Measurements from ENCODE around the gene TMEM190.
A peak's percentile ranks its signal among the peaks of the same experiment; 100 is the strongest.
"Not testable (repeated sequence)": the region's sequence is repeated elsewhere in the genome, so short reads cannot be mapped to it uniquely, and the experiment has no call there.

Gene TMEM190

DNA sequence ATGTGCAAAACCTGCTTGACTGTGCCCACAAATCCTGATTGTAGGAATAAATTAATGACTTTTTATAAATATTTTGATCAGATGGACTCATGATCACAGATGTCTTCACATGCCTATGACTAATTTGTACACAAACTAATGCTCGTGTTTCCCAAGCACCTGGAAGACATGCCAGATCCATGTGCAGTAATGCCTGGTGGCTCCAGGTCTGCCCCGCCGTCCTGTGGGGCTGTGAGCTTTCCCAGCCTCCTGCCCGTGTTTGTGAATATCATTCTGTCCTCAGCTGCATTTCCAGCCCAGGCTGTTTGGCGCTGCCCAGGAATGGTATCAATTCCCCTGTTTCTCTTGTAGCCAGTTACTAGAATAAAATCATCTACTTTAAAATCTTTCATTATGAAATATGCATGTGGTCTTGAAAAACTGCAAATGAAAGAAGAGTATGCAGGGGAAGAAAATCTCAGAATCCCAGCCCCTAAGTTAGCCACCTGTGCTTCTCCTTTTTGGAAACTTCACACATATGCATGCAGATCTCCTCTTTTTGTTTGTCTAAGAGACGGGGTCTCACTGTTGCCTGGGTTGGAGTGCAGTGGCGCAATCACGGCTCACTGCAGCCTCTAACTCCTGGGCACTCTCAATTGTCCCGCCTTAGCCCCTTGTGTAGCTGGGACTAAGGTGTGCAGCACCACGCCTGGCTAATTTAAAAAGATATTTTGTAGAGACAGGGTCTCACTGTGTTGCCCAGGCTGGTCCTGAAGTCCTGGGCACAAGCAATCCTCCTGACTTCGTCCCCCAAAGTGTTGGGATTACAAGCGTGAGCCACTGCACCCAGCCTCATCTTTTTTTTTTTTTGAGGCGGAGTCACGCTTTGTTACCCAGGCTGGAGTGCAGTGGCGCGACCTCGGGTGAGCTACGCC is 15.3 kb downstream of the TMEM190 start:
- DNase-seq: no peak

DNA sequence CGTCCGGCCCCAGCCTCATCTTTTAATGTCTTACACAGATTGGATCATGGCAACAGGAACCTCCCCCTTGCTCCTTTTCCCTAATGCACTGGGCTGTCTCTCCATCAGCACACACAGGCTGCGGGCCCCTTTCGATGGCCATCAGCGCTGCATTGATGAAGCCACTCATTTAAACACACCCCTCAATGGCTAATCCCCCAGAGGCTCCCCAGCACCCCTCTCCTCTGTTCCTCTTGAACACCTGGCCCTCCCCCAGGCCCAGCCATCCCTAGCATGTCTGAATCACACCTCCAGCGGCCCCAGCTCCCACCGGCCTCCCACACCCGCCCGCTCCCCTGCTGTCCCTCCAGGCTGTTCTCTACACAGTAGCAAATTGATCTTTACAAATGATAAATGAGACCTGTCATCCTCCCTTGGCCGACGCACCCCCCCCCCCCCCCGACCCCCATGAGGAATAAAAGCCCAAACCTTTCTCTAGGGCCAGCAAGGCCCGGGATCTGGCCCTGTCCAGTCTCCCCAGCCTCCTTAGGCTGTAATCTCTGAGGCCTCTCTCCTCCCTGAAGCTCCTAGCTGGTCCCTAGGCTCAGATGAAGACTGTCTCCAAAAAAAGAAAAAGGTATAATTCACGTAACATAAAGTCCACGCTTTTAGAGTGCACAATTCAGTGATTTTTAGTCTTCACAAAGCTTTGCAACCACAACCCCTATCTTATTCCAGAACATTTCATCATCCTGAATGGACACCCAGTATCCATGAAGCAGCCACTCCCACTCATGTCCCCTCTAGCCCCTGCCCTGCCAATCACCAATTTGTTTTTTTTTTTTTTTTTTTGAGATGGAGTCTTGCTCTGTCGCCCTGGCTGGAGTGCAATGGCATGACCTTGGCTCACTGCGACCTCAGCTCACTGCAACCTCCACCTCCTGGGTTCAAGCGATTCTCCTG is 16.5 kb downstream of the TMEM190 start:
- no peak for DNase-seq

DNA sequence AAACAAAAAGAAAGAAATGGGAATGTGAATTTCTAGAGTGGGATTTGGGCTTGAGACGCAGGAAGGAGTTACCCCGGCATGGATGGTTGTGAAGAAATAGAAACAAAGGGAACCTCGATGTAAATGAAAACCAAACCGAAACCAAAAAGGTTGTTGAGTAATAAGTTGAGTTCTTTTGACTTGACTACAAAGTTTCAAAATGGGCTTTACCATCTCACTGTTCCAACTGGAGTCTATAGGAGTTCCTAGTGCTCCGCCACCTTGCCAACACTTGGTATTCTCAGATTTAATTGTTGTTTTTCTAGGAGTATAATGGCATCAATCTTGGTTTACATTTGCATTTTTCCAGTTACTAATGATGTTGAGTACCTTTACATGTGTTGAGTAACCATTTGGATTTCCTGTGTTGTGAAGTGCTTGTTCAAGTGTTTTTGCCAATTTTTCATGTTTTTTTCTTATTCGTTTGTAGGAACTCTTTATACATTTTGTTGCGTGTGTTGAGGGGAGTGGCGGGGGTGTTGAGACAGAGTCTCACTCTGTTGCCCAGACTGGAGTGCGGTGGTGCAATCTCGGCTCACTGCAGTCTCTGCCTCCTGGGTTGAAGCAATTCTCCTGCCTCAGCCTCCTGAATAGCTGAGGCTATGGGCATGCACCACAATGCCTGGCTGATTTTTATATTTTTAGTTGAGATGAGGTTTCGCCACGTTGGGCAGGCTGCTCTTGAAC is 21.7 kb downstream of the TMEM190 start:
- DNase-seq: no peak

DNA sequence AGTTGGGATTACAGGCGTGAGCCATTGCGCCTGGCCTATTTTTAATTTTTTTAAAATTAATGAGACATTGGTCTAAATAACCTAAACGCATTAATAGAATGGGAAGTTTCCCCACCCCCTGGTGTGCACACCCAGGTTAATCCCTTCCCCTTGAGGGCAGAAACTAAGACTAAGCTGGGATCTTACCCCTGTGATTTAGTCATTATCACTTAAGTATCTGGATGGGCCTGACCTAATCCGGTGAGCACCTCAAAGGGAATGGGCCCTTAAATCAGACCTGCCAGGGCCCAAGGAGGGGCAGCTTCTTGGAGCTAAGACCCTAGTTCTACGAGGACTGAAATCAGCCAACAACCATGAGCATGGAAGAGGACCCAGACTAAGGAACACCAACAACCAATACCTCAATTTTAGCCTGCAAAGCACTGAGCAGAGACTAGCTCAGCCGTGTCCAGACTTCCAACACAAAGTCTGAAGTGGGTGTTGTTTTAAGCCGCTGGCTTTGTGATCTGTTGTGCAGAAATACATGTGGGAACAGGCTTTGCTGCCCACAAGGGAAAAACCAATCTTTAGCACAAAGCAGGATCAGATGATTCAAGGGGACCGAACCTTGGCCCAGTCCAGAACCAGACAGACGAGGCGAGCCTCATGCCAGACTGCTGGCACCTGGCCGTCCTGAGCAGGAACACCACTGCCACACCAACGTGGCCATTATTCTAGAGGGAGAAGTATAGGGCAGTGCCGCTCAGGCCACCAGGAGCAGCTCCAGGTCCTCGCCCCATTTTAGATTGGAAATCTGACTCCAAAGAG is 23.9 kb downstream of the TMEM190 start:
- DNase-seq: no peak

DNA sequence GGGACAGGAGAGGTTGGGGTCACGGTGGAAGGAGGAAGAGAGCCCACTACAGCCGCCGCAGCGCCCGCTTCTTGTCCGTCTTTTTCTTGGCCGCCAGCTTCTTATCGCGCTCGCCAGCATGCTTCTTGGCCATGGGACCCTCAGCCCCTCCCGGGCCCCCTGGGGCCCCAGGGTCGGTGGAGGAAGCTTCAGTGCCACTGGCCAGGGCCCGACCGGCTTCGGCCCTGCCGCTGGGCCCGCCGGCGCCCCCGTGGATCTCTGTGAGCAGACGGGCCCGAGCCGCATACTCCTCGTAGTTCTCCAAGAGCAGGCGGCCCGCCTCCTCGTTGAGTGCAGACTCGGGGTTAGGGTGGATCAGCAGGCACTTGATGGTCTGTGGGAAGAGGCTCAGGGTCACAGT is 24.8 kb downstream of the TMEM190 start:
- not testable (repeated sequence) for DNase-seq

DNA sequence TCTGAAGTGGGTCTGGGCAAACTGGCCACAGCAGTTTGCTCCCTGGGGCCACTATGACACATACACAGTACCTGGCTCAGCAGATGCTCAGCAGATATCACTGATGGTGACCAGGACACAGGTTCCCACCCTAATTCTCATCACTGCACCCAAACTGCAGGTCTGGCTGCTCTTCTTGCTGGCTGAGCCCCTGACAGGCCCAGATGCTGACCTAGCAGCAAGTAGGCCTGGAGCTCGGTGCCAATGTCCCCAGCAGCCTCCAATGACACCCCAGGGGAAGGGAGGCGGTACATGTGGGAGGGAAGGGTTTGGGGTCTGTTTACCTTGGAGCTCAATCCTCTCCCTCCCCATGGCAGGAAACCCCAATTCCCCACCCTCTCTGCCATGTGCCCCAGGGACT is 25.9 kb downstream of the TMEM190 start:
- DNase-seq: no peak

DNA sequence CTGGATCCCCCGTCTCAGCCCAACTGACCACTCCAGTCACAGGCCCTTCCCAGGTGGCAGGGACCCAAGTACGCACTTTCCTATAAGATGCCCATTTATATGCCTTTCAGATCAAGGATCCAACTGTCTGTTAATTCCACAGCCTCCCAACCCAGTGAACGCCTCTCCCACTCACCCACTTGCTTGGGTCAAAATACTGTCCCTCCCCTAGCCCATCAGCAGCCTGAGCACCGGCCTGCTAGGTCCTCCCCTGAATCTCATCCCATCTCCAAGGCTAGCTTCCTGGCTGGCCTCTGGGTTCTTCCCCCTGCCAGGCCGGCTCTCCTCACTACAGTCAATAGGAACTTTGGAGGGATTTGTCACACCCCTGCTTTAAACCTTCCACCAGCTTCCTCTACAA is 29.0 kb downstream of the TMEM190 start:
- DNase-seq: no peak

DNA sequence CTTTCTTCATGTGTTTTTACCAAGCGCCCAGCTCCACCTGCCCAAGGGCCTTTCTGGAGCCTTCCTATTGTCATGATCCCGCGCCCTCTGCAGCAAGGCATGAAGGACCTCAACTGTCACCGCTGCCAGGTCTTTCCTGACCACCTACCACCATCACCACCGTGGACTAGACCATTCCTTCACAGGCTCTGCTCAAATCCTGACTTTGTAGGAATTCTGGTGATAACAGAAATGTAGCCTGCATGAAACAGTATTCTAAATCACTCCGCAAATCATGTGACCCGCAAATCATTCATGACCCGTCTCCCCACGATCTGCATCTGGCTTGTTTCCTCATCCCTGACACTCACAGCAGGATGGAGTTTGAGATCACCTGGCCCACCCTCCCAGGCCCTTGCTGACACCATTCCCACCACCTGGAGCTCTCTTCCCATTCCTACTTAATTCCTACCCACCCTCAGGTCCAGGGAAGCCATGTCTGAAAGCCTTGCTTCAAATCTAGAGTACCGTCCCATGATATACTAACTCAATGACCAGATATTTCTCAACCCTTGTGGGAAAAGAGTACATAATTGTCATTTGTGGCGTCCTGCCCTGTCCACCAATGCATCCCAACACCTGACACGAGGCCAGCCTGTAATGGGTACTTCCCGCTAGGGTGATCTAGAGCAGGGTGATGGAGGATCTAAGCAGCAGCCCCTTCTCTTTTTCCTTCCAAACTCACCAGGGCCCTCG is 29.6 kb downstream of the TMEM190 start:
- DNase-seq: no peak

DNA sequence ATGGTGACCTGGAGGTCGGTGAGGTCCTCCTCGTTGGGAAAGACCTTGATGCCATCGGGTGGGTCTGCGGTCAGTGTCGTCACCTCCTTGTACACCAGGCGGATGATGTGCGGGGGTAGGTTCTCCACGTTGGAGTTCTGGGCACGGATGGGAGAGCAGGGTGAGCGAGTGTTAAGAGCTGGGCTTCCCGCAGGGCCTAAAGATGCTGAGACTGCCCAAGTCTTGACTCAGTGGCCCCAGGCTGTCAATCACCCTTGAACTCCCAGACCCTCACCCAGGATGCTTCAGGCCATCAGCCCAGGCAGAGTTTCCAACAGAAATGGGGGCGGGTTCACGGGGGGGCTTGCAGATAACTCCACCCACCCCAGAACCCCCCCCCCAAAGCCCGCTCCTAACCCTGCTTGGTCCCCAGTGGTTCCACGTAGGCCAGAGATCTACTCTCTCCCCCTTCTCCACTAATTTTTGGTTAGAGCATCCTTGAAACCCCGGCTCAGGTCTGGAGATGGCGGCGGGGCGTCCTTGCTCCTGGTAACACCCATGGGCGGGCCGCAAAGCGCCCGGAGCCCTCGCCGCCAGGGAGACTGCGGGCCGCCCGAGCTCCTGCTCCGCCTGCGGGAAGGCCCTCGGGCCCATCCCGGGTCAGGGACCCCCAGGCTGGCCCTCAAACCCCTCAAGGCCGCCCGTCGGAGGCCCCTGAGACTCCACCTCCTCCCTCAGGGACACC is 30.4 kb downstream of the TMEM190 start:
- DNase-seq: no peak

DNA sequence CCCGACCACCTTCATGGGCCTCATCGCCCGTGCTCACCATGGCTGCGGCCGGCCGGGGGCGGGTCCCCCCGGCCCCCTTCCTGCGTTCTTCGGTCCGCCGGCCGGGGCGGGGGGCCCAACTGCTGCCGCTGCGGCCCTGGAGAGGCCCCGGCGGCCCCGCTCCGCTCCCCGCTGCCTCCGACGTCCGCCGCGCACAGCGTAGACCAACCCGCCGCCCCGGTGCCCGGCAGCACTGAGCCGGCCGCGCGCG is 30.8 kb downstream of the TMEM190 start, which contains the start of gene UBE2S:
Gene UBE2S, minus strand, starts transcription at position 239 of the 250 bp plus-strand sequence. Its CDS starts 199 bp downstream, at position 40.
- DNase-seq: not testable (repeated sequence)

DNA sequence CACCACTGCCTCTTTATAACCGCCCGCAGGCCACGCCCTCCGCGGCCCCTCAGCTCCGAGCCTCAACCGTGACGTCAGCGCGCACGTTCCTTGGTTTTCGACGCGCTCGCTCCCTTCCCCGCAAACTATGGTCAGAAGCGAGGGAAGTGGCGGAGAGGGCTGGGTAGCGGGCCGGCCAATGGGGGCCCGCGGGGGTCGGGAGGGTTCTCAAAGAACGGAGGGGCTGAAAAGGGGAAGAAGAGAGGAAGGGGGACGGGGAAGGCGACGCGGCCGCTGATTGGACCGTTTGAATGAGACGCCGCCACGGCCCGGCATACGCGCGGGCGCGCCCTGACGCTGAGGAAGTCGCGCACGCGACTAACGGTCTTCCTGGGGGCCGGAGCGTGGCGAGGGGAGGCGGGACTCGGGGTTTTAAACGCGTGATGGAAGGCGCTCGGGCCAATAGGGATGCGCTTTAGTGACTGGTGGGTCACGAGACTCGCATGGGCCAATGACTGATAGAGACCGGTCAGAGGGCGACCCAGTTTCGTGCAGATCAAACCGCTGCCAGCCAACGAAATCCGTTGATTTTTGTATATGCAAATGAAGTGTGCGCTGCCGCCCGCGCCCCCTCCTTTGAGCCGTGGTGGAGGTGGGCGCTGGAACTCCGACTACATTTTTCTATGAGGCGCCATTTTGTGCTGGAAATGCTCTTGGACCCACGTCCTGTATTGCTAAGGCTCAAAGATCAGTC is 31.3 kb downstream of the TMEM190 start:
- DNase-seq: peak; percentile 99

DNA sequence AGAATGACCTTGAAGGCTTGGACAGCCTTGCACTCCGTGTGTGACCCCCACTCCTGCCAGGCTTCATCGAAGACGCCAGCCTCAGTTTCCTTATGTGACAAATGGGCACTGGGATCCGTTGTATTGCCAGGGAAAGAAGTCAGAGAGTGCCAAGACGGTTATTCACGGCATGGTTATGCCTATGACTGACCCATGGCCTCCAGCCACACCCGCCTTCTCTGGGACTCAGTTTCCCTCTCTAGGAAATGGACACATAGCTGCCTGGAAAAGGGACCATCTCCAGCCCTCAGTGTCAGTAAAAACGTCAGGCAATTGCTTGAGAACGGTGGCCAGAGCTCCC is 31.9 kb downstream of the TMEM190 start:
- no peak for DNase-seq

DNA sequence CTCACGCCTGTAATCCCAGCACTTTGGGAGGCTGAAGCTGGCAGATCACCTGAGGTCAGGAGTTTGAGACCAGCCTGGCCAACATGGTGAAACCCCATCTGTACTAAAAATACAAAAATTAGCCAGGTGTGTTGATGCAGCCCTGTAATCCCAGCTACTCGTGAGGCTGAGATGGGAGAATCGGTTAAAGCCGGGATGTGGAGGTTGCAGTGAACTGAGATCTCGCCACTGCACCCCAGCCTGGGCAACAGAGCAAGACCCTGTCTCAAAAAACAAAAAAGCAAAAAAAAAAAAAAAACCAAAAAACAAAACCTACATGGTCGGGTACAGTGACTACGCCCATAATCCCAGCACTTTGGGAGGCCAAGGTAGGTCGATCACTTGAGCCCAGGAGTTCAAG is 32.6 kb downstream of the TMEM190 start:
- DNase-seq: not testable (repeated sequence)

DNA sequence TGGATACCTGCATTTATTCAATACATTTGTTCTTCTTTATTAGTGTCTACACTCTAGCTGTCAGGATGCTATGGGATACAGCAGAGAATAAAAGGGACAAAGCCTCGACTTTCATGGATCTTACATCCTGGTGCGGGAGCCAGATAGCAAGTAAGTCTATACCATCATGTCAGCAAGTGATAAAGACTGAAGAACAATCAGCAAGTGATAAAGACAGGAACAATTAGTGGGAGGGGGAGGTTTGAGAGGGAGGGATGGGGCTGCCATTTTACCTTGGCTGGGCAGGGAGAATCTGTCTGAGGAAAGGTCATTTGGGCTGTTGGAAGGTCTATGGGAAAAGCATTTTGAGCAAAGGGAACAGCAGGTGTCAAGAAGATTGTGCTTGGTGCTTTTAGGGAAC is 33.5 kb downstream of the TMEM190 start:
- no peak for DNase-seq

DNA sequence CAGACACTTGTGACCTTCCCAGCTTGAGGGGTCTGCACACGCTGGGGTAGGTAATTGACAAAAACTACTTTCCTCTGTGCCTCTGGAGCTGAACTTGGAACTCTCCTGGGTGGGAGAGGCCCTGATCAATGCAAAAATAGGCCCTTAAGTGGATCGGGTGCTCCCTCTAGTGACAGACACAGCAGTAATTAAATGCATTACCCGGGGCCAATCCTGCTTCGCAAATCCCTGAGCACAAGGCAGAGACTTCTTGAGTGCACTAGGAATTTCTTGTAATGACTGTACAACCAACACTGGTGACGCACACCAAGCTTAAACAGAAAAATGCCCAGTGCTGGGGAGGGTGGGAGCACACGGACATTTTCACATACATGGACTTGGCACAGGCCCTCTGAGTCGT is 41.6 kb downstream of the TMEM190 start:
- peak; percentile 46 to 68 for DNase-seq

DNA sequence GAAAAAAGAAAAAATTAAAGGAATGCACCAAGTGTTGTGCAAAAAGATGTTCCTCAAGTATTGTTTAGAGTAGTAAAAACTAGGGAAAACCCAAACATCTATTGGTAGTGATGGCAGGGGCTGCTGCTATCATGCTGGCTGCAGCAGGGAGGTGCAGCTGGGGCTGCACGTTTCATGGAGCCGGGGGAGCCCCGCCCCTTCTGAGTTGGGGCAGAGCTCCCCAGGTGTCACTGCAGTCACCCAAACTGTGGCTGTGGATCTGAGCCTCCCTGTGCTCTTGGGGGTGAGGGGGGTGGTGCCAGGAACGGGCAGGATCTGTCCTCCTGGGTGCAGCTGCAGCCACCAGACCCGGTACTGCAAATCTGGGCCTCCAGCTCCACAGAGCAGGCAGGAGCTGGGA is 42.5 kb downstream of the TMEM190 start:
- no peak for DNase-seq

DNA sequence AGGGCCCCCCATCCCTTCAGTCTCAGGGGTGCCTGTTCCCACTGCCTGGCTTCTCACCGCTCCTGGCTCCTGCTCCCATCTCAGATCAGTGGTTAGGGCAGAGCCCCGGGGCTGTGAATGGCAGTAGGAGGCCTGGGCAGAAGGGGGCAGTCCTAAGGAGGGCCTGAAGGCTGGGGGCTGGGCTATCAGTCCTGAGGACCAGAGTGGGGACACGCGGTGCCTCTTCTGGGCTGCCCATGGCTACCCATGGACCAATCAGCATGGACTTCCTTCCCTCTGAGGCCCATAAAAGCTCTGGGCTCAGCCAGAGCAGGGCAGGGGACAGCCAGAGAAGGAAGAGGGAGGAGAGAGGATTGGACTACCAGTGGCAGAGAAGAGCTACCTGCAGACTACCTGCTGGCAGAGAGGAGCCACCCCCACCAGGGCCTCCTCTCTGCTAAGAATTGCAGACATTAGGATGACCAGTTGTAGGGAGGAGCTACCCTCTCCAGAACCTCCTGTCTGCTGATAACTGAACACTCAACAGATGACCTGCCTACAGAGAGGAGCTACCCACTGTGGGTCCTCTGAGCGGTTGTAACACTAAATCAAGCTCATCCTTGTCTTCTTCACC is 43.1 kb downstream of the TMEM190 start:
- DNase-seq: no peak

DNA sequence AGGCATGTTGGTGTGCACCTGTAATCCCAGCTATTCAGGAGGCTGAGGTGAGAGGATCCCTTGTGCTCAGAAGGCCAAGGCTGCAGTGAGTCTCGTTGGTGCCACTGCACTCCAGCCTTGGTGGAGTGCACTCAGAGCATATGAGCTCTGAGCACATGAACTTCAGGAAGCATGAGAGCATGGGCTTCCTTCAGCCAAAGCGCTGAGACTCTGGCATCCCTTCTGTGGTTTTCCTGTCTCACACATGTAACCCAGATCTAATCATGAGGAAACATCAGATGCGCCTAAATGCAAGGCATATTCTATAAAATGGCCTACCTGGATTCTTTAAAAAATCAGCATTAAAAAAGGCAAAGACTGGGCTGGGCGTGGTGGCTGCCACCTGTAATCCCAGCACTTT is 44.7 kb downstream of the TMEM190 start:
- not testable (repeated sequence) for DNase-seq

DNA sequence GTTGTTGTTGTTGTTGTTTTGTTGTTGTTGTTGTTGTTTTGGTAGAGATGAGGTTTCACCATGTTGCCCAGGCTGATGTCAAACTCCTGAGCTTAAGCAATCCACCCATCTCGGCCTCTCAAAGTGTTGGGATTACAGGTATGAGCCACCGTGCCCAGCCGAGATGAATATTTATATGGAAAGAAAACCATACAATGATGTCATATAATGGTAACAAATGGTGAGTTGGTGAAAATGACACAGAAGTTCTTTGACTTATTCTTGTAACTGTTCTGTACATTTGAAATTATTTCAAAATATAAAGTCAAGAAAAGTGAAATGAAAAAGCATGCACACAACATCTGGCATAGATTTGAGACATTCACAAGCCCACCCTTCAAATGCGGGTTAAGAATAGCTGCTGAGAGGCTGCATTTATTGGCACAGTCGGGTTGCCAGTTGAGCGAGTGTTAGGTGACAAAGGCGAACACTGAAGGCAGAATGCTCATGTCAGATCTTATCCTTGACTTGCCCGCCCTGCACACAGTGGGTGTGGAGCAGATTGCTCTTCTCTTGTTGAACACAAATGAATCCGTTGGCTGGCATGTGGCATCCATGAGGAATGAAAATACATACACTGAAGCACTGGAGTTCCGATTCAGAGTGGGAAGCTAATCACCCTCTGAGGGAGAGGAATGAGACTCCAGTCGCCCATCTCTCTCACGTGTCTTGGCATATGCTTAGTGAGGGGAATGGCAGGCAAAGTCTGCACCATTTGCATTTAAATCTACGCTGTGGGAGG is 46.8 kb downstream of the TMEM190 start:
- DNase-seq: no peak

All from SHP77 (cell line).